ENCODE measurements around the gene NR1D1.

DNA sequence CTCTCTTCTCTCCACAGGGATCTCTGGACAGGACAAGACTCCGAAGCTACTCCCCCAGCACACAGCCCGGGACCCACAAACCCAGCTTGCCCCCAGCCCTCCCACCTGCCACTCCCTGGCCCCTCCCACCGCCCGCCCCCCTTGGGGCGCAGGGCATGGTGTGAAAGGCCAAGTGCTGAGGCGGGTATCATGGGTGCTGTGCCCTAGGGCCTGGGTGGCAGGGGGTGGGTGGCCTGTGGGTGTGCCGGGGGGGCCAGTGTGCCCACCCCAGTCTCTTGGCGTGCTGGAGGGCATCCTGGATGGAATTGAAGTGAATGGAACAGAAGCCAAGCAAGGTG is 26.2 kb downstream of the NR1D1 start:
- TF ChIP-seq, protein P1, sequence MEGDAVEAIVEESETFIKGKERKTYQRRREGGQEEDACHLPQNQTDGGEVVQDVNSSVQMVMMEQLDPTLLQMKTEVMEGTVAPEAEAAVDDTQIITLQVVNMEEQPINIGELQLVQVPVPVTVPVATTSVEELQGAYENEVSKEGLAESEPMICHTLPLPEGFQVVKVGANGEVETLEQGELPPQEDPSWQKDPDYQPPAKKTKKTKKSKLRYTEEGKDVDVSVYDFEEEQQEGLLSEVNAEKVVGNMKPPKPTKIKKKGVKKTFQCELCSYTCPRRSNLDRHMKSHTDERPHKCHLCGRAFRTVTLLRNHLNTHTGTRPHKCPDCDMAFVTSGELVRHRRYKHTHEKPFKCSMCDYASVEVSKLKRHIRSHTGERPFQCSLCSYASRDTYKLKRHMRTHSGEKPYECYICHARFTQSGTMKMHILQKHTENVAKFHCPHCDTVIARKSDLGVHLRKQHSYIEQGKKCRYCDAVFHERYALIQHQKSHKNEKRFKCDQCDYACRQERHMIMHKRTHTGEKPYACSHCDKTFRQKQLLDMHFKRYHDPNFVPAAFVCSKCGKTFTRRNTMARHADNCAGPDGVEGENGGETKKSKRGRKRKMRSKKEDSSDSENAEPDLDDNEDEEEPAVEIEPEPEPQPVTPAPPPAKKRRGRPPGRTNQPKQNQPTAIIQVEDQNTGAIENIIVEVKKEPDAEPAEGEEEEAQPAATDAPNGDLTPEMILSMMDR (IDR thresholded peaks at IDR 0.05): no peak
- no peak for TF ChIP-seq POLR2A (IDR thresholded peaks at IDR 0.05)

All from testis (tissue), 2 donors.